Keratinocyte (primary cell): Measurements from ENCODE around the gene CAPZB. TPM values are rescaled to one million over a fixed set of nuclear protein-coding genes. Genes with fewer than 3 reads are reported as not detected.

ENCODE experiments used
- DNase-seq: peaks from one replicate; pipeline ENCODE4 v3.0.0-alpha.2; 2011; ENCODE audit warnings: low read depth, missing footprints, low spot score
- FAIRE-seq: peaks from 2 replicates; lab custom pipeline; 2011; peaks lifted over from hg19 to GRCh38; lab: Jason Lieb, UNC
- H2AFZ ChIP-seq: 2 replicates; pipeline ENCODE4 v1.6.0; 2012; ENCODE audit warnings: low read length, control low read depth, inconsistent platforms; ENCODE audit not compliant: control insufficient read depth
- H3K27ac ChIP-seq: 2 replicates; pipeline ENCODE4 v1.5.1; 2011; ENCODE audit warnings: low read length; ENCODE audit not compliant: control insufficient read depth, insufficient read depth
- H3K27me3 ChIP-seq: 3 replicates; pipeline ENCODE4 v1.6.0; 2011; ENCODE audit warnings: low read length; ENCODE audit not compliant: control insufficient read depth, insufficient read depth; ENCODE audit errors: extremely low read depth
- H3K36me3 ChIP-seq, 2 experiments: 2 replicates in 1 of 2; 3 replicates in 1 of 2; pipeline ENCODE4 v1.5.1; 2011; ENCODE audit warnings: low read length in 2 of 2, mild to moderate bottlenecking in 1 of 2; ENCODE audit not compliant: control insufficient read depth in 2 of 2, insufficient read depth in 2 of 2; ENCODE audit errors: extremely low read depth in 1 of 2
- H3K4me1 ChIP-seq: 3 replicates; pipeline ENCODE4 v1.5.1; 2011; ENCODE audit warnings: low read length; ENCODE audit not compliant: control insufficient read depth, insufficient read depth; ENCODE audit errors: extremely low read depth
- H3K4me2 ChIP-seq: 3 replicates; pipeline ENCODE4 v1.6.0; 2011; ENCODE audit warnings: low read depth, low read length; ENCODE audit not compliant: control insufficient read depth, insufficient read depth; ENCODE audit errors: extremely low read depth
- H3K4me3 ChIP-seq, 3 experiments: fragments of 200-600 bp in 1 of 3; sonication (generic) in 1 of 3; 2 replicates in 2 of 3; 3 replicates in 1 of 3; pipeline ENCODE4 v1.5.1; 2011 to 2016; ENCODE audit warnings: low read length in 3 of 3, mild to moderate bottlenecking in 3 of 3, control low read depth in 2 of 3, inconsistent platforms in 1 of 3, low read depth in 1 of 3, mixed read lengths in 1 of 3, mixed run types in 1 of 3, moderate library complexity in 1 of 3; ENCODE audit not compliant: control insufficient read depth in 2 of 3, insufficient read depth in 2 of 3; ENCODE audit errors: extremely low read depth in 1 of 3
- H3K79me2 ChIP-seq: 2 replicates; pipeline ENCODE4 v1.6.0; 2012; ENCODE audit warnings: low read length; ENCODE audit not compliant: control insufficient read depth, insufficient read depth
- H3K9ac ChIP-seq: 3 replicates; pipeline ENCODE4 v1.6.0; 2011; ENCODE audit warnings: low read length; ENCODE audit not compliant: control insufficient read depth, insufficient read depth; ENCODE audit errors: extremely low read depth
- H3K9me1 ChIP-seq: 3 replicates; pipeline ENCODE4 v1.6.0; 2011; ENCODE audit warnings: low read length; ENCODE audit not compliant: control insufficient read depth, insufficient read depth; ENCODE audit errors: extremely low read depth
- H3K9me3 ChIP-seq: 2 replicates; pipeline ENCODE4 v1.5.1; 2012; ENCODE audit warnings: low read depth, low read length; ENCODE audit not compliant: control insufficient read depth
- H4K20me1 ChIP-seq: 3 replicates; pipeline ENCODE4 v1.6.0; 2011; ENCODE audit warnings: low read length; ENCODE audit not compliant: control insufficient read depth, insufficient read depth; ENCODE audit errors: extremely low read depth
- EZH2 ChIP-seq: IDR thresholded peaks from one replicate; pipeline ENCODE4 v1.6.1; 2012; ENCODE audit warnings: inconsistent platforms, mild to moderate bottlenecking, low read length, moderate library complexity
- dilution Hi-C: fragments of 300-500 bp; cut with MboI; formaldehyde crosslinking; loops from one replicate; pipeline ENCODE4 v1.7.0; 2020; ENCODE audit warnings: low sequenced_read_pairs; ENCODE audit not compliant: extremely low pct_ligation_motif_present
- polyA plus RNA-seq, 5 experiments: library from polyadenylated mRNA; depleted of rRNA in 3 of 5; stranded (reverse) in 3 of 5; stranded (forward) in 1 of 5; unstranded in 1 of 5; fragments of >200 nt; gene quantifications; 1 replicate in 1 of 5; 2 replicates in 3 of 5; 3 replicates in 1 of 5; pipeline versions ENCODE4 v1.2.1 to v1.2.3, GENCODE V29; 2011 to 2012; ENCODE audit warnings: missing spikeins in 2 of 5, low read depth in 1 of 5, low replicate concordance in 1 of 5
- TF ChIP-seq, protein P1 (sequence below), 3 experiments: IDR thresholded peaks in 1 of 3; conservative IDR thresholded peaks in 1 of 3; optimal IDR thresholded peaks in 1 of 3; 2 replicates in 2 of 3; 3 replicates in 1 of 3; pipeline versions ENCODE3 to v1.5.1; 2011; ENCODE audit warnings: low read length in 3 of 3, mild to moderate bottlenecking in 3 of 3, moderate library complexity in 2 of 3, control low read depth in 1 of 3, inconsistent platforms in 1 of 3; ENCODE audit not compliant: insufficient read depth in 2 of 3; ENCODE audit errors: extremely low read depth in 1 of 3

CAPZB gene
- polyA plus RNA-seq, 1 donor (not counting 4 experiments of a cell fraction or from before 2014, with no cell fraction given) = 193 TPM

DNA sequence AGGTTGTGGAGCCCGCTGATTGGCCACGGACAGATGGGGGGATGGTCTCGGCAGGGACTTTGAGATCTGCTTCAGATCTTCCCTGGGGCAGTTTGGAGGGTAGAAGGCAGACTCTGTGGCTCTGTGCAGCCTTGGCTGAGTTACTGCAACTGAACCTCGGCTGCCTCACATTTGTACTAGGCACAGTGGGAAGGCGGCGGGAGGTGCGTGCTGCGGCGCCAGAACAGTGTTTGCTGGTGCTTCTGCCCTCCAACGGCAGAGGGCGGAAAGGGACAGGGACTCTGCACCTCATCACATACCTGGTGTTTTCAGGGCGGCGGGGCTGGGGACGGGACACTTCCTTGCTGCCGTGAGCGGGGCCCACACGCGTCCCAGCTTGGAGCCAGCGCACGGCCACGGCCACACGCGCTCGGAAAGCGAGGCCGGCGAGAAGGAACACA, 147.0 kb downstream of the CAPZB start:
- Histone ChIP-seq H3K36me3 (peaks cover 19 to 23% of the 10 kb centered on the region in 2 experiments), H3K27me3 (no peaks in the 10 kb centered on the region), H3K4me2 (no peak overlapping the region), H3K9me1 (no peaks in the 10 kb centered on the region), H3K27ac (no peak overlapping the region), H2AFZ (no peak overlapping the region), H3K9me3 (no peaks in the 10 kb centered on the region), H3K4me1 (peaks cover 2% of the 10 kb centered on the region), H4K20me1 (peaks cover 4% of the 10 kb centered on the region), H3K79me2 (no peaks in the 10 kb centered on the region), H3K9ac (no peak overlapping the region), H3K4me3 (no peak overlapping the region)
- TF ChIP-seq EZH2 = no peak
- TF ChIP-seq, protein P1, sequence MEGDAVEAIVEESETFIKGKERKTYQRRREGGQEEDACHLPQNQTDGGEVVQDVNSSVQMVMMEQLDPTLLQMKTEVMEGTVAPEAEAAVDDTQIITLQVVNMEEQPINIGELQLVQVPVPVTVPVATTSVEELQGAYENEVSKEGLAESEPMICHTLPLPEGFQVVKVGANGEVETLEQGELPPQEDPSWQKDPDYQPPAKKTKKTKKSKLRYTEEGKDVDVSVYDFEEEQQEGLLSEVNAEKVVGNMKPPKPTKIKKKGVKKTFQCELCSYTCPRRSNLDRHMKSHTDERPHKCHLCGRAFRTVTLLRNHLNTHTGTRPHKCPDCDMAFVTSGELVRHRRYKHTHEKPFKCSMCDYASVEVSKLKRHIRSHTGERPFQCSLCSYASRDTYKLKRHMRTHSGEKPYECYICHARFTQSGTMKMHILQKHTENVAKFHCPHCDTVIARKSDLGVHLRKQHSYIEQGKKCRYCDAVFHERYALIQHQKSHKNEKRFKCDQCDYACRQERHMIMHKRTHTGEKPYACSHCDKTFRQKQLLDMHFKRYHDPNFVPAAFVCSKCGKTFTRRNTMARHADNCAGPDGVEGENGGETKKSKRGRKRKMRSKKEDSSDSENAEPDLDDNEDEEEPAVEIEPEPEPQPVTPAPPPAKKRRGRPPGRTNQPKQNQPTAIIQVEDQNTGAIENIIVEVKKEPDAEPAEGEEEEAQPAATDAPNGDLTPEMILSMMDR (optimal IDR thresholded peaks at IDR 0.05 in 1 of 3, IDR thresholded peaks at IDR 0.05 in 1 of 3, conservative IDR thresholded peaks at IDR 0.05 in 1 of 3; ENCODE audit: extremely low read depth in 1 of 3, insufficient read depth in 2 of 3, low read length in 3 of 3) = peak; percentile 37 to 81 (median 40)
- no peak for DNase-seq
- dilution Hi-C loops = no loop called here
- no peak for FAIRE-seq

DNA sequence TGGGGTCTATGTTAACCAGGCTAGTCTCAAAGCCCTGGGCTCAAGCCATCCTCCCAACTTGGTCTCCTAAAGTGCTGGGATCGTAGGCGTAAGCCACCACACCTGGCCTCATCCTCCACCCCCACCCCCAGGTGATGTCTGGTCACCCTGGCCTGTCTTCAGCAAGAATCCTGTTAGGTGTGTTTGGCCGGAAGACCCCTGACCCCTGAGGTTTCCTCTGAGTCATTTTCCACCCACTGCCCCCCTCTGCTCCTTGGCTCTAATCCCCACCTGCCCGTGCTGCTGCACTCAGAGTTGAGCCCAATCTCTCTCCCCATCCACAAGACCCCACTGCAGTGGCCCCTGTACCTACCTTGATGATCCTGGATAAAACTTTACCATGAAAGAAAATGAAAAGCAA, 148.1 kb downstream of the CAPZB start:
- no peak overlapping the region for H2AFZ ChIP-seq
- H3K79me2 ChIP-seq = no peaks in the 10 kb centered on the region
- H3K36me3 ChIP-seq = peaks cover 13 to 14% of the 10 kb centered on the region in 2 experiments
- H3K9me1 ChIP-seq = no peaks in the 10 kb centered on the region
- peaks cover 2% of the 10 kb centered on the region for H3K4me1 ChIP-seq
- H3K4me3 ChIP-seq = no peak overlapping the region
- peaks cover 4% of the 10 kb centered on the region for H4K20me1 ChIP-seq
- TF ChIP-seq, protein P1 (optimal IDR thresholded peaks at IDR 0.05 in 1 of 3, IDR thresholded peaks at IDR 0.05 in 1 of 3, conservative IDR thresholded peaks at IDR 0.05 in 1 of 3; ENCODE audit: extremely low read depth in 1 of 3, insufficient read depth in 2 of 3, low read length in 3 of 3) = no peak
- no peak for TF ChIP-seq EZH2
- H3K27me3 ChIP-seq = no peaks in the 10 kb centered on the region
- no peak overlapping the region for H3K27ac ChIP-seq
- dilution Hi-C loops = no loop called here
- no peak overlapping the region for H3K4me2 ChIP-seq
- no peaks in the 10 kb centered on the region for H3K9me3 ChIP-seq
- DNase-seq (no peak), FAIRE-seq (no peak)
- no peak overlapping the region for H3K9ac ChIP-seq
